Kidney (tissue), 14 donors: Measurements from ENCODE around the gene TCHP. TPM values are rescaled to one million over a fixed set of nuclear protein-coding genes. Genes with fewer than 3 reads are reported as not detected.
"Not testable (repeated sequence)": the region's sequence is repeated elsewhere in the genome, so short reads cannot be mapped to it uniquely, and the experiment has no call there.

ENCODE experiments used
- DNase-seq, 5 donors: peaks; one replicate each; pipeline ENCODE4 v3.0.0-alpha.2; 2013 to 2020
- FAIRE-seq: peaks from 2 replicates; lab custom pipeline; 2012; peaks lifted over from hg19 to GRCh38; lab: Jason Lieb, UNC
- H3K27ac ChIP-seq, 2 donors: one replicate each; pipeline ENCODE4 v1.7.0; 2013; ENCODE audit warnings: low read depth in 2 of 2, low read length in 2 of 2, inconsistent platforms in 1 of 2
- H3K27me3 ChIP-seq: one replicate; pipeline ENCODE4 v1.7.1; 2013; ENCODE audit warnings: low read length, inconsistent platforms; ENCODE audit not compliant: control insufficient read depth, insufficient read depth
- H3K36me3 ChIP-seq, 3 donors: one replicate each; pipeline versions ENCODE4 v1.7.0 to v1.7.1; 2013; ENCODE audit warnings: low read length in 3 of 3, control low read depth in 1 of 3, inconsistent platforms in 1 of 3; ENCODE audit not compliant: insufficient read depth in 3 of 3, control insufficient read depth in 2 of 3
- H3K4me1 ChIP-seq, 3 donors: one replicate each; pipeline versions ENCODE4 v1.7.0 to v1.7.1; 2013; ENCODE audit warnings: low read length in 3 of 3, inconsistent platforms in 1 of 3, low read depth in 1 of 3; ENCODE audit not compliant: control insufficient read depth in 2 of 3, insufficient read depth in 2 of 3
- H3K4me3 ChIP-seq, 3 donors: one replicate each; pipeline versions ENCODE4 v1.7.0 to v1.8.1; 2013; ENCODE audit warnings: low read length in 3 of 3, control low read depth in 1 of 3, inconsistent platforms in 1 of 3
- H3K9ac ChIP-seq, 3 donors: one replicate each; pipeline versions ENCODE4 v1.7.0 to v1.7.1; 2013; ENCODE audit warnings: low read length in 3 of 3, control low read depth in 1 of 3, inconsistent platforms in 1 of 3
- H3K9me3 ChIP-seq, 3 donors: one replicate each; pipeline versions ENCODE4 v1.7.0 to v1.7.1; 2013; ENCODE audit warnings: low read length in 3 of 3, control low read depth in 1 of 3, inconsistent platforms in 1 of 3; ENCODE audit not compliant: control insufficient read depth in 2 of 3, insufficient read depth in 1 of 3
- CTCF ChIP-seq: IDR thresholded peaks from 3 replicates; pipeline ENCODE4 v1.5.1; 2012; ENCODE audit warnings: mild to moderate bottlenecking, moderate library complexity, borderline replicate concordance; ENCODE audit not compliant: insufficient read depth; ENCODE audit errors: extremely low read depth
- intact Hi-C: fragments of 100-400 bp; cut with DNase I; formaldehyde crosslinking; loops from one replicate; pipeline ENCODE4 v1.11.1; 2022
- polyA plus RNA-seq: library from polyadenylated mRNA; stranded (reverse); fragments of 350-450 nt; fragmentation: Illumina TruSeq; extraction: RNeasy Lipid Tissue Mini Kit (QIAGEN cat#74804); gene quantifications from one replicate; pipeline ENCODE4 v1.2.3, GENCODE V29; 2014; ENCODE audit warnings: low read depth, low replicate concordance; ENCODE audit not compliant: insufficient read depth
- total RNA-seq: library from RNA; stranded (reverse); fragmentation: NEBNext Ultra II Directional; extraction: Animal tissue kit (Norgen Biotek cat#: 25700); gene quantifications from one replicate; pipeline ENCODE4 v1.2.1, GENCODE V29; 2021
- donor health status: control.
- donor health status: control.
- donor health status: control.
- donor health status: control.
- donor health status: control.
- donor health status: DM: yes; HTN: yes; CAD: no.
- donor health status: Normal renal cell carcinoma (clear cell type).

The TCHP gene
- total and polyA plus RNA-seq, 2 donors from 2014 or later = 6.0 to 16.2 TPM

- intact Hi-C loops = no loop called here
- DNase-seq = no peak
- TF ChIP-seq CTCF = no peak
- no peaks in the 10 kb centered on the region for H3K27me3 ChIP-seq
- H3K27ac ChIP-seq = no peak overlapping the region
- no peak overlapping the region for H3K9ac ChIP-seq
- no peak for FAIRE-seq
- H3K36me3 ChIP-seq = no peaks in the 10 kb centered on the region
- no peaks in the 10 kb centered on the region for H3K4me1 ChIP-seq
- no peaks in the 10 kb centered on the region for H3K9me3 ChIP-seq
- H3K4me3 ChIP-seq = no peak overlapping the region
These were observed 11.7 kb upstream of the TCHP start for GRCh38 chr12:109888179-109889020.

GRCh38 chr12:109890620-109891170 lies 9.4 kb upstream of the TCHP start:
- Histone ChIP-seq H3K4me1 (no peaks in the 10 kb centered on the region), H3K9me3 (no peaks in the 10 kb centered on the region), H3K27ac (no peak overlapping the region), H3K27me3 (no peaks in the 10 kb centered on the region), H3K36me3 (no peaks in the 10 kb centered on the region), H3K4me3 (no peak overlapping the region), H3K9ac (no peak overlapping the region)
- TF ChIP-seq CTCF = no peak
- intact Hi-C loops = no loop called here
- DNase-seq = no peak
- no peak for FAIRE-seq

- H3K4me1 ChIP-seq, DNase-seq, H3K36me3 ChIP-seq, H3K27me3 ChIP-seq, H3K9me3 ChIP-seq, H3K9ac ChIP-seq, H3K4me3 ChIP-seq, H3K27ac ChIP-seq, intact Hi-C loops, FAIRE-seq: not testable (repeated sequence)
These were observed 8.3 kb upstream of the TCHP start for GRCh38 chr12:109891731-109892130.

- H3K9ac ChIP-seq = no peak overlapping the region
- H3K27me3 ChIP-seq = no peaks in the 10 kb centered on the region
- no peak for TF ChIP-seq CTCF
- no peak overlapping the region for H3K4me3 ChIP-seq
- H3K36me3 ChIP-seq = no peaks in the 10 kb centered on the region
- no peaks in the 10 kb centered on the region for H3K4me1 ChIP-seq
- FAIRE-seq = no peak
- DNase-seq = no peak
- H3K9me3 ChIP-seq = no peaks in the 10 kb centered on the region
- intact Hi-C loops = no loop called here
- H3K27ac ChIP-seq = no peak overlapping the region
These were observed 7.8 kb upstream of the TCHP start for GRCh38 chr12:109892165-109892715.
